Body of pancreas (tissue), 4 donors: ENCODE results near the gene CLIC6.

Source experiments
- CTCF ChIP-seq, 7 experiments: fragments of 450-650 bp in 4 of 7; fragments of 200-600 bp in 3 of 7; sonication (generic) in 3 of 7; IDR thresholded peaks; one replicate each; pipeline ENCODE4 v1.5.1; 2016 to 2019; ENCODE audit warnings: antibody characterized with exemption in 7 of 7
- POLR2A ChIP-seq, 3 donors: fragments of 450-650 bp; IDR thresholded peaks; one replicate each; pipeline ENCODE4 v1.6.1; 2016; ENCODE audit warnings: antibody characterized with exemption in 3 of 3, mild to moderate bottlenecking in 2 of 3

DNA sequence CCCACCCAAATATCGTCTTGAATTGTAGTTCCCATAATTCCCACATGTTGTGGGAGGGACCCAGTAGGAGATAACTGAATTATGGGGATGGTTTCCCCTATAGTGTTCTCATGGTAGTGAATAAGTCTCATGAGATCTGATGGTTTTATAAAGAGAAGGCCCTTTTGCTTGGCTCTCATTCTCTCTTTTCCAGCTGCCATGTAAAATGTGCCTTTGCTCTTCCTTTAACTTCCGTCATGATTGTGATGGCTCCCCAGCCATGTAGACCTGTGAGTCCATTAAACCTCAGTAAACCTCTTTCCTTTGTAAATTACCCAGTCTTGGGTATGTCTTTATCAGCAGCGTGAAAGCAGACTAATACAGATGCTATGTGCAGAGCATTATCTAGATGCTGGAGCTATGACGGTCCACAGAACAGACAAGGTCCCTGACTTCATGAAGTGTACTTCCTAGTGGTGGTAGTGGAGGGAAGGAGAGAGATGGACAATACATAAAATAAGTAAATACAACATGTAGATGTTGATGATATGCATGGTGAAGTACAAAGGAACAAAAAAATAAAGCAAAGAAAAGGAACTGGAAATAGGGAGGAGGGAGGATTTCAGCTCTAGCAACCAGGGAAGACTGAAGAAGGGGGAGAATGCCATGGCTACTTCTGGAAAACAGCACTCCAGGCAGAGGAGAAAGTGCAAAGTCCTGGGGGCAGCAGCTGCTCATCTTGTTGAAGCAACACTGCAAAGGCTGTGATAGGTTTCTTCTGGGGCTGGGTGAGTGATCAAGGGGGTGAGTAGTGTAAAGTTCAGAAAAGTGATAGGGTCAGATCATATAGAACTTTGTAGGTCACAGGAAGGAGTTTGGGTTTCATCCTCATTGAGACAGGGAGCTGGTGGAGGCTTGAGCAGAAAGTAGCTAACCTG is 47.1 kb upstream of the CLIC6 start:
- TF ChIP-seq CTCF (IDR thresholded peaks at IDR 0.05), result no peak
- no peak for TF ChIP-seq POLR2A (IDR thresholded peaks at IDR 0.05)
